Activated CD8-positive, alpha-beta T cell treated with anti-CD3 and anti-CD28 coated beads for 36 hours (primary cell): ENCODE measurements around the gene ARL10. TPM values are rescaled to one million over a fixed set of nuclear protein-coding genes. Genes with fewer than 3 reads are reported as not detected.

ENCODE experiments used
- ATAC-seq: fragments of 200-7000 bp; cut with Tn5 transposase; one replicate; pipeline ENCODE4 v1.10.0; 2021; ENCODE audit warnings: mild to moderate bottlenecking, moderate library complexity
- CTCF ChIA-PET: fragments of 350-600 bp; sonication (Branson Sonifier 250); formaldehyde crosslinking; loops from one replicate; lab custom pipeline; 2021; ENCODE audit warnings: antibody characterized with exemption; lab: Charles Lee
- POLR2A ChIA-PET: fragments of 350-600 bp; sonication (Branson Sonifier 250); formaldehyde crosslinking; loops from one replicate; lab custom pipeline; 2021; ENCODE audit warnings: antibody characterized with exemption; lab: Charles Lee
- DNase-seq: peaks from one replicate; pipeline ENCODE4 v3.0.0-alpha.2; 2020
- H3K27ac Mint-ChIP-seq: one replicate; pipeline ENCODE4 v1.8.0; 2021; ENCODE audit warnings: mild to moderate bottlenecking, mixed read lengths
- H3K27me3 Mint-ChIP-seq: one replicate; pipeline ENCODE4 v1.8.0; 2021; ENCODE audit warnings: mixed read lengths
- H3K36me3 Mint-ChIP-seq: one replicate; pipeline ENCODE4 v1.8.0; 2021; ENCODE audit warnings: low read depth, mixed read lengths
- H3K4me1 Mint-ChIP-seq: one replicate; pipeline ENCODE4 v1.8.0; 2021; ENCODE audit warnings: low read depth, mixed read lengths
- H3K4me3 Mint-ChIP-seq: one replicate; pipeline ENCODE4 v1.8.0; 2021; ENCODE audit warnings: mild to moderate bottlenecking, moderate library complexity, mixed read lengths
- H3K9me3 Mint-ChIP-seq: one replicate; pipeline ENCODE4 v1.8.0; 2021; ENCODE audit warnings: mixed read lengths
- intact Hi-C: fragments of 100-400 bp; cut with micrococcal nuclease; formaldehyde crosslinking; loops from one replicate; pipeline ENCODE4 v1.10.0; 2022
- total RNA-seq, 2 experiments: library from RNA; stranded (reverse); gene quantifications; one replicate each; pipeline ENCODE4 v1.2.3, GENCODE V29; 2021
- TF ChIP-seq, protein P1 (sequence below): fragments of 200-600 bp; IDR thresholded peaks from one replicate; pipeline ENCODE4 v1.8.0; 2022; ENCODE audit warnings: antibody characterized with exemption, mild to moderate bottlenecking

ARL10 gene
- total RNA-seq, 2 experiments from 2014 or later = 15.6 to 17.0 TPM

DNA sequence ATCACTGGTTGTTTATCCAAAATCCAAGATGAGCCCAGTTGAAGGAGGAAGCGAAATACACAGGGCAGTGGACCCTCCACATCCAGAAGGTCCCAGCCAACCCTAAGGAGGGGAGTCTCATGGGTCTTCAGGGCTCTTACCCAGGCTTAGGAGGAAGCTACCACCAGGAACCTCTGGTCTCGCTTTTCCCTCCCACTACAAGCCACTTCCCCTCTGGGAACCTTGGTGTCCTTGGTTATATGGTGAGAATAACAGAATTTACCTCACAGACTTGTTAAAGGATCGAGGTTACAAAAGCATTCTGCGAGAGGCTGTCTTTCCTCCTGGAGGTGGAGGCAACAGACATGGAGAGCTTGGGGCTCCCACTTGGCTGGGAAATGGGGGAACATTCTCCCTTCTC is 26.7 kb downstream of the ARL10 start:
- H3K27ac Mint-ChIP-seq = no peak overlapping the region
- CTCF ChIA-PET = interaction anchor here (1.5 kb wide), 1 partner anchor 56 kb away, joined by 3 read pairs; no protein-coding TSS in a partner anchor

DNA sequence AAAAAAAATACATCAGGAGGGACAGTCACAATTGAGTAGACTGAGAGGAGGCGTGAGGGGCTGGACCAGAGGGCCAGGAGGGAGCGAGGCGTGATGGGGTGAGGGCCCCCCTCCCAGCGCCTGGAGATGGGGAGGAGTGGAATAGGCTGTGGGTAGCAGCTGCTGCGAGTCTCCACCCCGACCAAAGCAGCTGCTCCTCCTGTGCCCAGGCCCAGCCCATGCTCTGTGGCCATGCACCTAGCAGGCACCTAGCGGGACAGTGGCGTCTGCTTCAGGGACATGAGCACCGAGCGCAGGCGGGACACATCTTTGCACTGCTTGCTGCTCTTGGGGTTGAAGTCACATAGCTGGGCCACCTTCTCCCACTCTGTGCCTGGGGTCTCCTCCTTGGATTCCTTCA is 27.2 kb downstream of the ARL10 start:
- H3K9me3 Mint-ChIP-seq = no peaks in the 10 kb centered on the region
- DNase-seq (no peak), ATAC-seq (no peak)
- H3K4me3 Mint-ChIP-seq = no peak overlapping the region
- H3K27ac Mint-ChIP-seq = no peak overlapping the region
- TF ChIP-seq, protein P1, sequence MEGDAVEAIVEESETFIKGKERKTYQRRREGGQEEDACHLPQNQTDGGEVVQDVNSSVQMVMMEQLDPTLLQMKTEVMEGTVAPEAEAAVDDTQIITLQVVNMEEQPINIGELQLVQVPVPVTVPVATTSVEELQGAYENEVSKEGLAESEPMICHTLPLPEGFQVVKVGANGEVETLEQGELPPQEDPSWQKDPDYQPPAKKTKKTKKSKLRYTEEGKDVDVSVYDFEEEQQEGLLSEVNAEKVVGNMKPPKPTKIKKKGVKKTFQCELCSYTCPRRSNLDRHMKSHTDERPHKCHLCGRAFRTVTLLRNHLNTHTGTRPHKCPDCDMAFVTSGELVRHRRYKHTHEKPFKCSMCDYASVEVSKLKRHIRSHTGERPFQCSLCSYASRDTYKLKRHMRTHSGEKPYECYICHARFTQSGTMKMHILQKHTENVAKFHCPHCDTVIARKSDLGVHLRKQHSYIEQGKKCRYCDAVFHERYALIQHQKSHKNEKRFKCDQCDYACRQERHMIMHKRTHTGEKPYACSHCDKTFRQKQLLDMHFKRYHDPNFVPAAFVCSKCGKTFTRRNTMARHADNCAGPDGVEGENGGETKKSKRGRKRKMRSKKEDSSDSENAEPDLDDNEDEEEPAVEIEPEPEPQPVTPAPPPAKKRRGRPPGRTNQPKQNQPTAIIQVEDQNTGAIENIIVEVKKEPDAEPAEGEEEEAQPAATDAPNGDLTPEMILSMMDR = no peak
- intact Hi-C loops = no loop called here
- ChIA-PET CTCF (interaction anchor here (1.5 kb wide), 1 partner anchor 55 kb away, joined by 3 read pairs; no protein-coding TSS in a partner anchor), POLR2A (no interaction called here)
- no peaks in the 10 kb centered on the region for H3K27me3 Mint-ChIP-seq
- peaks cover 5% of the 10 kb centered on the region for H3K4me1 Mint-ChIP-seq
- H3K36me3 Mint-ChIP-seq = peaks cover 32% of the 10 kb centered on the region

More for the DNA sequence above, 26.7 kb downstream of the ARL10 start:
- ATAC-seq = no peak
- intact Hi-C loops = no loop called here
- POLR2A ChIA-PET = no interaction called here
- TF ChIP-seq, protein P1 = no peak
- Mint-ChIP-seq H3K36me3 (peaks cover 37% of the 10 kb centered on the region), H3K27me3 (no peaks in the 10 kb centered on the region), H3K9me3 (no peaks in the 10 kb centered on the region), H3K4me3 (no peak overlapping the region), H3K4me1 (peaks cover 8% of the 10 kb centered on the region)
- no peak for DNase-seq

DNA sequence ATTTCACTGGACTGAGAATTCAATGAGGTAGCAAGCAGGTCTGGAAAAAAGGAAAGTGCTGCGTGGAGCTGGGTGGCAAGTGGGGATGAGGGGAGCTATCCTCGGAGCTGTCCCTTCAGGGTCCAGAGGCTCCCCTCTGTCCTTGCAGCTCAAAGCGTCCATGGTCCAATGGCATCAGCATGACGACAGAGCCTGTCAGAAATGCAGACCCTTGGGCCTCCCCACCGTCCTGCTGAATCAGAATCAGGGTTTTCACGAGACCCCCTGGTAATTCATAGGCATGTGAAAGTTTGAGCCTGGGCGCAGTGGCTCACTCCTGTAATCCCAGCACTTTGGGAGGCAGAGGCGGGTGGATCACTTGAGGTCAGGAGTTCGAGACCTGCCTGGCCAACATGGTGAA is 28.8 kb downstream of the ARL10 start:
- ChIA-PET POLR2A (no interaction called here), CTCF (no interaction called here)
- no peaks in the 10 kb centered on the region for H3K27me3 Mint-ChIP-seq
- H3K36me3 Mint-ChIP-seq = peaks cover 23% of the 10 kb centered on the region
- no peak for DNase-seq
- intact Hi-C loops = no loop called here
- H3K4me3 Mint-ChIP-seq = no peak overlapping the region
- TF ChIP-seq, protein P1 = no peak
- no peaks in the 10 kb centered on the region for H3K9me3 Mint-ChIP-seq
- ATAC-seq = no peak
- H3K27ac Mint-ChIP-seq = no peak overlapping the region
- H3K4me1 Mint-ChIP-seq = peaks cover 3% of the 10 kb centered on the region

DNA sequence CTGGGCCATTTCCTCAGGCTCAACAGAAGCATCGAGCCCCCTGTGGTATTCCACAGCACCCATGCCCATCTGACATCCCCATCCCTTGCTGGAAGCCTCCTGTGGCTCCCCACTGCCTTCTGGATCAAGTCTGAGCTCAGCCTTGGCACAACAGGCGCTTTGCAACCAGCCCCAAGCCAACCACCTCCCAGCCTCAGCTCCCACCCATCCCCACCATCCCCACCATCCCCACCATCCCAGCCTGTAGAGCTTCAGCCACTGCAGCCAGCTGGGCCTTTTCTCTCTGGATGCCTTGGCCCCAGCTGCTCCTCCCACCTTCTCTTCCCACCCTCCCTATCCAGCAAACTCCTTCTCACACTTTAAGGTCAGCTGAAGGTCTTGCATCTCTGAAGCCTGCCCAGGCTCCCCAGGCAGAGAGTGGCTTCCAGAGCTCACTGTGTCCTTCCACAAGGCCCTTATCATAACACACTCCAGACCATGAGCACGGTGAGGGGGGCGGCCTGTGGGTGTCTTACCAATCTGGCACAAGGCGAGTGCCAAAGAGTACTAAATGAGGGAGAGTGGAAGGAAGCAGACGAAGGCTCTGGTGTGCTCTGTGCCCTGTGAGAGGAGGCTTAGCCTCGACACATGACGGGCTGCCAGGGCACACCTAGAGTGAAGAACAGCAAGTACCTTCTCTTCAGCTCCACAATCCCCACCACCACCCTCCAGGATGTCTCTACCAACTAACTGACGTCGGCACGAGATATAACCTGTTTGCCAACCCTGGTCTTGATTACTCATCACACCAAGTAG is 29.8 kb downstream of the ARL10 start:
- Mint-ChIP-seq H3K4me1 (no peaks in the 10 kb centered on the region), H3K27me3 (no peaks in the 10 kb centered on the region), H3K27ac (no peak overlapping the region), H3K36me3 (peaks cover 19% of the 10 kb centered on the region), H3K4me3 (no peak overlapping the region), H3K9me3 (no peaks in the 10 kb centered on the region)
- ATAC-seq (no peak), DNase-seq (no peak)
- intact Hi-C loops = no loop called here
- POLR2A ChIA-PET = interaction anchor here (0.6 kb wide), 1 partner anchor 156 kb away, joined by 3 read pairs; no protein-coding TSS in a partner anchor
- TF ChIP-seq, protein P1 = no peak
- CTCF ChIA-PET = no interaction called here

DNA sequence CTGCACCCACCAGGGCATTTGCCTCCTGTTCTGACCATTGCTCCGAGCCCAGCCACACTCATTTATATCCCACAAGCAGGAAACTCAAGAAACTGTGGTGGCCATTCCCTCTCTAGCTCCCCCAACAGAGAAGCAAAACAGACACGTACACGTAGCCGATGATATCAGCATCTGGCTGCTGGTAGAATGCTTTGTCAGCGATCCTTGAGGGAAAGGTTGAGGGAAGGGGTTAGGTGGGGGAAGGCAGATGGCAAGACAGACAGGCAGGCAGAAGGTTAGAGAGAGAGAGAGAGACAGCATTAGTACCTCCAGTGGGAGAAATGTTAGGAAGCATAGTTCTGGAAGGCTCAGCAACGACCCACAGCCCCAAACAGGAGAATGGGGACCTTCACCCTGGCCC is 31.0 kb downstream of the ARL10 start:
- TF ChIP-seq, protein P1 = no peak
- H3K27ac Mint-ChIP-seq = peak overlapping the region; percentile 14
- H3K4me3 Mint-ChIP-seq = no peak overlapping the region
- DNase-seq (no peak), ATAC-seq (no peak)
- H3K36me3 Mint-ChIP-seq = peaks cover 10% of the 10 kb centered on the region
- no peaks in the 10 kb centered on the region for H3K9me3 Mint-ChIP-seq
- no peaks in the 10 kb centered on the region for H3K27me3 Mint-ChIP-seq
- POLR2A ChIA-PET = no interaction called here
- H3K4me1 Mint-ChIP-seq = no peaks in the 10 kb centered on the region
- CTCF ChIA-PET = no interaction called here
- intact Hi-C loops = no loop called here
